ENCODE measurements around the gene APBB3. TPM values are rescaled to one million over a fixed set of nuclear protein-coding genes. Genes with fewer than 3 reads are reported as not detected.
"Not testable (repeated sequence)": the region's sequence is repeated elsewhere in the genome, so short reads cannot be mapped to it uniquely, and the experiment has no call there.

Gene APBB3
- total RNA-seq, 4 donors from 2014 or later = 20.2 to 33.5 (median 26.1) TPM

DNA sequence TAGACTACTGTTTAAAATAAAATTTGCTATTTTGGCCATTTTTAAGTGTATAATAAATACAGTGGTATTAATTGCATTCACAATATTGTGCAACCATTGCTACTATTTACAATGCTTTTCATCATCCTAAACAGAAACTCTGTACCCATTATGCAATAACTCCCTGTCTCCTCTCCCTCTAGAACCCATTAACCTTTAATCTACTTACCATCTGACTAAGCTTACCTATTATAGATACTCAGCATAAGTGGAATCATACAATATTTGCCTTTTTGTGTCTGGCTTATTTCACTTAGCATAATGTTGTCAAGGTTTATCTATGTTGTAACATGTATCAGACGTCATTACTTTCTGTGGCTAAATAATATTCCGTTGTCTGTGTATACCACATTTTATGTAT is 42.6 kb upstream of the APBB3 start:
- no peaks in the 10 kb centered on the region for H3K9me3 ChIP-seq
- peaks cover 0 to 12% of the 10 kb centered on the region in 2 donors for H3K4me1 ChIP-seq
- H3K27ac ChIP-seq = no peak overlapping the region
- 92 to 94% methylated on average over 2 of the region's 2 CpGs for WGBS, 2 donors
- no peak for DNase-seq
- H3K27me3 ChIP-seq = no peaks in the 10 kb centered on the region
- intact Hi-C loops (cut with DNase I) = no loop called here
- H3K36me3 ChIP-seq = no peaks in the 10 kb centered on the region
- no peak overlapping the region for H3K4me3 ChIP-seq (replicated peaks in 1 of 3)
- no peak for TF ChIP-seq POLR2A (IDR thresholded peaks at IDR 0.05)
- TF ChIP-seq, protein P1, sequence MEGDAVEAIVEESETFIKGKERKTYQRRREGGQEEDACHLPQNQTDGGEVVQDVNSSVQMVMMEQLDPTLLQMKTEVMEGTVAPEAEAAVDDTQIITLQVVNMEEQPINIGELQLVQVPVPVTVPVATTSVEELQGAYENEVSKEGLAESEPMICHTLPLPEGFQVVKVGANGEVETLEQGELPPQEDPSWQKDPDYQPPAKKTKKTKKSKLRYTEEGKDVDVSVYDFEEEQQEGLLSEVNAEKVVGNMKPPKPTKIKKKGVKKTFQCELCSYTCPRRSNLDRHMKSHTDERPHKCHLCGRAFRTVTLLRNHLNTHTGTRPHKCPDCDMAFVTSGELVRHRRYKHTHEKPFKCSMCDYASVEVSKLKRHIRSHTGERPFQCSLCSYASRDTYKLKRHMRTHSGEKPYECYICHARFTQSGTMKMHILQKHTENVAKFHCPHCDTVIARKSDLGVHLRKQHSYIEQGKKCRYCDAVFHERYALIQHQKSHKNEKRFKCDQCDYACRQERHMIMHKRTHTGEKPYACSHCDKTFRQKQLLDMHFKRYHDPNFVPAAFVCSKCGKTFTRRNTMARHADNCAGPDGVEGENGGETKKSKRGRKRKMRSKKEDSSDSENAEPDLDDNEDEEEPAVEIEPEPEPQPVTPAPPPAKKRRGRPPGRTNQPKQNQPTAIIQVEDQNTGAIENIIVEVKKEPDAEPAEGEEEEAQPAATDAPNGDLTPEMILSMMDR (IDR thresholded peaks at IDR 0.05) = no peak

DNA sequence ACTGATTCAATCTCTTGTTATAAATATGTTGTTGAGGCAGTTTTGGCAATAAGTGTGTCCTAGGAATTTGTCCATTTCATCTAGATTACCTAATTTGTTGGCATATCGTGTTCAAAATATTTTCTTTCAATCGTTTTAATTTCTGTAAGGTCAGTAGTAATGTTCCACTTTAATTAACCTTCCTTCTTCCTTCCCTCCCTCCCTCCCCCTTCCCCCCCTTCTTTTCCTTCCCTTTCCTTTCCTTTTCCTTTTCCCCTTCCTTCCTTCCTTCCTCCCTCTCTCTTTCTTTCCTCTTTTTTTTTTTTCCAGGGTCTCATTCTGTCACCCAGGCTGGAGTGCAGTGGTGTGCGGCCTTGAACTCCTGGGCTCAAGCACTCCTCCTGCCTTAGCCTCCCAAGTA is 41.5 kb upstream of the APBB3 start:
- Histone ChIP-seq H3K4me3 (replicated peaks in 1 of 3) (no peak overlapping the region), H3K36me3 (no peaks in the 10 kb centered on the region), H3K27ac (no peak overlapping the region), H3K4me1 (peaks cover 0 to 4% of the 10 kb centered on the region in 2 donors), H3K27me3 (no peaks in the 10 kb centered on the region), H3K9me3 (no peaks in the 10 kb centered on the region)
- no peak for DNase-seq
- WGBS, 2 donors = 81 to 87% methylated on average over 3 of the region's 3 CpGs
- intact Hi-C loops (cut with DNase I) = no loop called here
- TF ChIP-seq POLR2A (IDR thresholded peaks at IDR 0.05) = no peak
- TF ChIP-seq, protein P1 (IDR thresholded peaks at IDR 0.05) = no peak

DNA sequence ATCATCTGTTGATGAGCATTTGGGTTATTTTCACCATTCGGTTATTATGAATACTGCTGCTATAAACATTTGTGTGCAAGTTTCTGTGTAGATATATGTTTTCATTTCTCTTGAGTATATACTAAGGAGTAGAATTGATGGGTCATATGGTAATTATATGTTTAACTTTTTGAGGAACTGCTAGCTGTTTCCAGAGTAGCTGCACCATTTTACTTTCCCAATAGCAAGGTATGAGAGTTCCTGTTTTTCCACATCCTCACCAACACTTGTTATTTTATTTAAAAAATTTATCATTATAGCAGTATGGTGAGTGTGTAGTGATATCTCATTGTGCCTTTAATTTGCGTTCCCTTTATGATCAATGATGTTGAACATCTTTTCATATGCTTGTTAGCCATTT is 39.3 kb upstream of the APBB3 start:
- no peak for TF ChIP-seq POLR2A (IDR thresholded peaks at IDR 0.05)
- TF ChIP-seq, protein P1 (IDR thresholded peaks at IDR 0.05) = no peak
- no peaks in the 10 kb centered on the region for H3K27me3 ChIP-seq

DNA sequence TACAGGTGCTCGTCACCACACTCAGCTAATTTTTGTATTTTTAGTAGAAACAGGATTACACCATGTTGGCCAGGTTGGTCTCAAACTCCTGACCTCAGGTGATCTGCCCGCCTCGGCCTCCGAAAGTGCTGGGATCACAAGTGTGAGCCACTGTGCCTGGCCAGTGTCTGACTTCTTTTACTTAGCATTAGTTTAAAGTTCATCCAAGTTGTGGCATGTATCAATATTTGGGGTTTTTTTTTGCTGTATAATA is 39.0 kb upstream of the APBB3 start:
- H3K27ac ChIP-seq; H3K36me3 ChIP-seq; DNase-seq; H3K4me1 ChIP-seq; H3K27me3 ChIP-seq; intact Hi-C loops (cut with DNase I); H3K9me3 ChIP-seq; H3K4me3 ChIP-seq (replicated peaks in 1 of 3): not testable (repeated sequence)
- 93 to 94% methylated on average over 4 of the region's 4 CpGs for WGBS, 2 donors

More for the DNA sequence above, 39.3 kb upstream of the APBB3 start:
- Histone ChIP-seq H3K4me1 (no peaks in the 10 kb centered on the region), H3K36me3 (no peaks in the 10 kb centered on the region), H3K27ac (no peak overlapping the region), H3K4me3 (replicated peaks in 1 of 3) (no peak overlapping the region), H3K9me3 (no peaks in the 10 kb centered on the region)
- DNase-seq = no peak
- intact Hi-C loops (cut with DNase I) = no loop called here
- WGBS, 2 donors = 92 to 94% methylated on average over 2 of the region's 2 CpGs

DNA sequence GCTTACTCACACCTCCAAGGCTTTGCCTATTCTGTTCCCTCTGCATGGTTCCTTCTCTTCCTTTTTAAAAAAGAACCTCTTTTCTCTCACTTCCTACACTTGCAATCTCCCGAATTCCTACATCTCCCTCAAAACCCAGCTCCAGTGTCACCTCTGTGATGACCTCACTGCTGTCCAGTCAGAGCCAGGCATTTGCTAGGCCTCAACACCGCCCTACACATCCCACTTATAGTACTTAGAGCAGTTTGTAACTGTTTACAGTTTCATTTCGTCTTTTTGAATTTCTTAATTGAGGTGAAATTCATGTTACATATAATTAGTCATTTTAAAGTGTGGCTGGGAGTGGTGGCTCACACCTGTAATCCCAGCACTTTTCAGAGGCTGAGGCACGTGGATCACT is 37.7 kb upstream of the APBB3 start:
- Histone ChIP-seq H3K36me3 (no peaks in the 10 kb centered on the region), H3K4me3 (replicated peaks in 1 of 3) (no peak overlapping the region), H3K27me3 (no peaks in the 10 kb centered on the region), H3K9me3 (no peaks in the 10 kb centered on the region), H3K4me1 (peaks cover under 1 to 2% of the 10 kb centered on the region in 2 donors), H3K27ac (no peak overlapping the region)
- intact Hi-C loops (cut with DNase I) = no loop called here
- WGBS, 2 donors = 83 to 87% methylated on average over 4 of the region's 4 CpGs
- TF ChIP-seq, protein P1 (IDR thresholded peaks at IDR 0.05) = no peak
- no peak for TF ChIP-seq POLR2A (IDR thresholded peaks at IDR 0.05)
- DNase-seq = no peak

DNA sequence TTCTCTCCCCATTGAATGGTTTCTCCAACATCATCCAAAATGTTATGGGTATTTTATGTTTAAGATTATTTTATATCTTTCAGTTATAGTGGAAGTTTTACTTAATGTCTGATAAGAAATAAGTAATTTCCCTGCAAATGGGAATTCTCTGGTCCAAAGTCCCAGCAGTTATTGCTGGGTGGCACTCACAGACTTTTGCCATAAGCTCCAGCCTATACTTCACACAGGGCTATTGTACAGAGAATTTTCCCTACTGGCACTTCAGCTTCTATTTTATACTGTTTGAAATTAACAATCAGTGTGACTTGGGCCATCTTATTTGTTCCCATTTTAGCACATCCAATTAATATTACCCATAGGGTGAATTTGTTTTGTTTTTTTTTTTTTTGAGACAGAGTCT is 35.7 kb upstream of the APBB3 start:
- DNase-seq = no peak
- no peak for TF ChIP-seq POLR2A (IDR thresholded peaks at IDR 0.05)
- TF ChIP-seq, protein P1 (IDR thresholded peaks at IDR 0.05) = no peak
- Histone ChIP-seq H3K4me3 (replicated peaks in 1 of 3) (no peak overlapping the region), H3K9me3 (no peaks in the 10 kb centered on the region), H3K27ac (no peak overlapping the region), H3K36me3 (no peaks in the 10 kb centered on the region), H3K27me3 (no peaks in the 10 kb centered on the region), H3K4me1 (peaks cover 20 to 21% of the 10 kb centered on the region in 2 donors)
- intact Hi-C loops (cut with DNase I) = no loop called here

Measured in thyroid gland (tissue), 4 donors.